GM19240 (cell line): ENCODE data around the gene EIF2B5.

ENCODE experiments used
- DNase-seq: peaks from one replicate; pipeline ENCODE4 v3.0.0; 2011; ENCODE audit warnings: low spot score; ENCODE audit not compliant: insufficient read length

The EIF2B5 gene

DNA sequence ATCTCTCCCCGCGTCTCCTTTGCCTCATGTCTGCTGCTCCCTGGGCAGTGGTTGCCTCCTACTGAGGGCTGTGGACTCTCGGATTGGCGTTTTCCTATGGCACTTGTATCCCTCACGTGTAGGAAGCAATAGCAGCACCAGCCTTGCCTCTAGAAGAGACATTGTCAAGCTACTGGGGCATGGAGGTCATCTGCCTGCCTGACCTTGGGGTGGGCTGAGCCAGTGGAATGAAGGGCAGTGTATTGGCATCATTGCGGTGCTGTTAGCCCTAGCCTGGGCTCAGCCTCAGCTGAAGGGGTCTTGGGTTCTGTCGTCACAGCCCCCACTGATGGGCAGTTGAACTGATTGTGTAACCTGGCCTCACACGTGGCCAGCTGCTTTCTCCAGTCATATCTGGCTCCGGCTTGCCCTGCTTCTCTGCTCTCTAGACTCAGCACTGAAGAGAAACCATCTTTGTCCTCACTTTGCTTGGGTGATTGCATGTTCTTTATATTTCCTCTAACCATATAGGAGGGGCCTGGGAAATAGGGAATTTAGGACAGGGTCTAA lies 58.9 kb downstream of the EIF2B5 start:
- no peak for DNase-seq
